ENCODE data around the gene SLC35G3.
"Not testable (repeated sequence)": the region's sequence is repeated elsewhere in the genome, so short reads cannot be mapped to it uniquely, and the experiment has no call there.

SLC35G3 gene

DNA sequence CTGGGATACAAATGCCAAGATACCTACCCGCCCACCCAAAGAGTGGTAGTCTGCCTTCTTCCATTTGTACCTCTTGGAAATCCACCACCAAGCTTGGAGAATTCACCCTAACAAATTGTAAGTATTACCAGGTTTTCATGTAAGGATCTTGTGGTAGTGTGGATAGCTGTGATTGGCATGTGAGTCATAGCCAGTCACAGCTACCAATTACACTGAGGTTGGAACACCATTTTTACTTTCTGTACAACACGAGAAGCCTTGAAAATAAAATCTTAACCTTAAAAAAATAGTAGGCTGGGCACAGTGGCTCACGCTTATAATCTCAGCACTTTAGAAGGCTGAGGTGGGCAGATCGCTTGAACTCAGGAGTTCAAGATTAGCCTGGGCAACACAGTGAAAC, 18.5 kb upstream of the SLC35G3 start:
- ATAC-seq: no peak
- no peak for TF ChIP-seq GLIS3 (CRISPR knock-in tag; IDR thresholded peaks at IDR 0.05)

- no peak for ATAC-seq
- no peak for TF ChIP-seq CSRNP3 (CRISPR knock-in tag; IDR thresholded peaks at IDR 0.05)
- TF ChIP-seq, protein P1, sequence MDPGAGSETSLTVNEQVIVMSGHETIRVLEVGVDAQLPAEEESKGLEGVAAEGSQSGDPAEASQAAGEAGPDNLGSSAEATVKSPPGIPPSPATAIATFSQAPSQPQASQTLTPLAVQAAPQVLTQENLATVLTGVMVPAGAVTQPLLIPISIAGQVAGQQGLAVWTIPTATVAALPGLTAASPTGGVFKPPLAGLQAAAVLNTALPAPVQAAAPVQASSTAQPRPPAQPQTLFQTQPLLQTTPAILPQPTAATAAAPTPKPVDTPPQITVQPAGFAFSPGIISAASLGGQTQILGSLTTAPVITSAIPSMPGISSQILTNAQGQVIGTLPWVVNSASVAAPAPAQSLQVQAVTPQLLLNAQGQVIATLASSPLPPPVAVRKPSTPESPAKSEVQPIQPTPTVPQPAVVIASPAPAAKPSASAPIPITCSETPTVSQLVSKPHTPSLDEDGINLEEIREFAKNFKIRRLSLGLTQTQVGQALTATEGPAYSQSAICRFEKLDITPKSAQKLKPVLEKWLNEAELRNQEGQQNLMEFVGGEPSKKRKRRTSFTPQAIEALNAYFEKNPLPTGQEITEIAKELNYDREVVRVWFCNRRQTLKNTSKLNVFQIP (CRISPR knock-in tag; IDR thresholded peaks at IDR 0.05; ENCODE audit: borderline replicate concordance, low read depth): no peak
- TF ChIP-seq, protein P2, sequence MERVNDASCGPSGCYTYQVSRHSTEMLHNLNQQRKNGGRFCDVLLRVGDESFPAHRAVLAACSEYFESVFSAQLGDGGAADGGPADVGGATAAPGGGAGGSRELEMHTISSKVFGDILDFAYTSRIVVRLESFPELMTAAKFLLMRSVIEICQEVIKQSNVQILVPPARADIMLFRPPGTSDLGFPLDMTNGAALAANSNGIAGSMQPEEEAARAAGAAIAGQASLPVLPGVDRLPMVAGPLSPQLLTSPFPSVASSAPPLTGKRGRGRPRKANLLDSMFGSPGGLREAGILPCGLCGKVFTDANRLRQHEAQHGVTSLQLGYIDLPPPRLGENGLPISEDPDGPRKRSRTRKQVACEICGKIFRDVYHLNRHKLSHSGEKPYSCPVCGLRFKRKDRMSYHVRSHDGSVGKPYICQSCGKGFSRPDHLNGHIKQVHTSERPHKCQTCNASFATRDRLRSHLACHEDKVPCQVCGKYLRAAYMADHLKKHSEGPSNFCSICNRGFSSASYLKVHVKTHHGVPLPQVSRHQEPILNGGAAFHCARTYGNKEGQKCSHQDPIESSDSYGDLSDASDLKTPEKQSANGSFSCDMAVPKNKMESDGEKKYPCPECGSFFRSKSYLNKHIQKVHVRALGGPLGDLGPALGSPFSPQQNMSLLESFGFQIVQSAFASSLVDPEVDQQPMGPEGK (CRISPR knock-in tag; IDR thresholded peaks at IDR 0.05; ENCODE audit: borderline replicate concordance): no peak
- TF ChIP-seq, protein P3, sequence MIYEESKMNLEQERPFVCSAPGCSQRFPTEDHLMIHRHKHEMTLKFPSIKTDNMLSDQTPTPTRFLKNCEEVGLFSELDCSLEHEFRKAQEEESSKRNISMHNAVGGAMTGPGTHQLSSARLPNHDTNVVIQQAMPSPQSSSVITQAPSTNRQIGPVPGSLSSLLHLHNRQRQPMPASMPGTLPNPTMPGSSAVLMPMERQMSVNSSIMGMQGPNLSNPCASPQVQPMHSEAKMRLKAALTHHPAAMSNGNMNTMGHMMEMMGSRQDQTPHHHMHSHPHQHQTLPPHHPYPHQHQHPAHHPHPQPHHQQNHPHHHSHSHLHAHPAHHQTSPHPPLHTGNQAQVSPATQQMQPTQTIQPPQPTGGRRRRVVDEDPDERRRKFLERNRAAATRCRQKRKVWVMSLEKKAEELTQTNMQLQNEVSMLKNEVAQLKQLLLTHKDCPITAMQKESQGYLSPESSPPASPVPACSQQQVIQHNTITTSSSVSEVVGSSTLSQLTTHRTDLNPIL (CRISPR knock-in tag; IDR thresholded peaks at IDR 0.05; ENCODE audit: low read depth): no peak
- no peak for TF ChIP-seq ZFP30 (CRISPR knock-in tag; IDR thresholded peaks at IDR 0.05)
- no peak for TF ChIP-seq ARNTL (CRISPR knock-in tag; IDR thresholded peaks at IDR 0.05; ENCODE audit: borderline replicate concordance, low read depth)
- TF ChIP-seq OSR1 (CRISPR knock-in tag; IDR thresholded peaks at IDR 0.05): no peak
- TF ChIP-seq ZNF70 (CRISPR knock-in tag; IDR thresholded peaks at IDR 0.05): no peak
- TF ChIP-seq TOX (CRISPR knock-in tag; IDR thresholded peaks at IDR 0.05; ENCODE audit: borderline replicate concordance): no peak
- TF ChIP-seq ZFP3 (CRISPR knock-in tag; IDR thresholded peaks at IDR 0.05): no peak
- TF ChIP-seq ESRRG (CRISPR knock-in tag; IDR thresholded peaks at IDR 0.05): no peak
- no peak for TF ChIP-seq RARB (CRISPR knock-in tag; IDR thresholded peaks at IDR 0.05)
Observed at GRCh38 chr17:35210741-35211140, 16.5 kb upstream of the SLC35G3 start.

- ATAC-seq: not testable (repeated sequence)
Observed at GRCh38 chr17:35202582-35202981, 8.4 kb upstream of the SLC35G3 start.

DNA sequence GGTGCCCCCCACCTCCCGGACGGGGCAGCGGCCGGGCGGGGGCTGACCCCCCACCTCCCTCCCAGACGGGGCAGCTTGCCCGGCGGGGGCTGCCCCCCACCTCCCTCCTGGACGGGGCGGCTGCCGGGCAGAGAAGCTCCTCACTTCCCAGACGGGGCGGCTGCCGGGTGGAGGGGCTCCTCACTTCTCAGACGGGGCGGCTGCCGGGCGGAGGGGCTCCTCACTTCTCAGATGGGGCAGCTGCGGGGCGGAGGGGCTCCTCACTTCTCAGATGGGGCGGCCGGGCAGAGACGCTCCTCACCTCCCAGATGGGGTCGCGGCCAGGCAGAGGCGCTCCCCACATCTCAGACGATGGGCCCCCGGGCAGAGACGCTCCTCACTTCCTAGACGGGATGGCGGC, 869 bp upstream of the SLC35G3 start:
- not testable (repeated sequence) for ATAC-seq

DNA sequence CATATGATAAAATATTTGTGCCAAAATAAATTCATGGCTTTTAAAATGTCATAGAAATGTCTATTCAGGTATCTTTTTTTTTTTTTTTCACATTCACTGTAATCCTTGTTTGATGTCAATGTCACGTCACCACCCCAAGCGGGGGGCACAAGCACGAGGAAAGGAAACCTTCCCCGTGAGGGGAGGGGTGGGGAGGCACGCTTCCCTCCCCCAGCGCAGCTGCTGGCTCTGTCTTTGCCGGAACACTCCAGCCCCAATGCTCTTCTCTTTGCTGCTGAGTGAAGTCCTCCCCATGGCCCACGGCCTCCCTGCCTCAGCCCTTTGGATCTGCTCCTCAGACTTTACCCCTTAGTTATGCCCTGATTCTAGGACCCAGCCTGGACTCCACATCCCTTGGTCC, 1.5 kb downstream of the SLC35G3 start:
- TF ChIP-seq ZNF70 (CRISPR knock-in tag; IDR thresholded peaks at IDR 0.05): no peak
- no peak for ATAC-seq

DNA sequence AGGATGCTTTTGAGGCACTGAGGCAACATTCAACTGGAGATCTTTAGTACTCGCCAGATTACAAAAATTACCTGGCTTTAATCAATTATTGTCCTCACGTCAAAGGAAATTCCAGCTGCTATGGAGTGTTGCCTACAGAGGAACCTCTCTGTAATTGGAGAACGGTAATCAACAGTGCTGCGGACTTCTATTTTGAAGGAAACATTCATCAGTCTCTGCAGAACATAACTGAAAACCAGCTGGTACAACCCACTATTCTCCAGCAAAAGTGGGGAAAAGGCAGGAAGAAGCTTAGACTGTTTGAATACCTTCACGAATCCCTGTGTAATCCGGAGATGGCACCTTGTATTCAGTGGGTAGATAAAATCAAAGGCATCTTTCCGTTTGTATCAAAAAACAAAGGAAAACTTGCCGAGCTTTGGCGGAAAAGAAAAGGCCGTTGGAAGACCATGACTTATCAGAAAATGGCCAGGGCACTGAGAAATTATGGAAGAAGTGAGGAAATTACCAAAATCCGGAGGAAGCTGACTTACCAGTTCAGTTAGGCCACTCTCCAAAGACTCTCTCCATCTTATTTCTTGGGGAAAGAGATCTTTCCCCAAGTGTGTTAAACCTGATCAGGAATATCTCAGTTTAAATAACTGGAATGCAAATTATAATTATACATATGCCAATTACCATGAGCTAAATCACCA, 3.0 kb downstream of the SLC35G3 start:
- ATAC-seq: no peak
- no peak for TF ChIP-seq ARNTL (CRISPR knock-in tag; IDR thresholded peaks at IDR 0.05; ENCODE audit: borderline replicate concordance, low read depth)
- TF ChIP-seq, protein P2 (CRISPR knock-in tag; IDR thresholded peaks at IDR 0.05; ENCODE audit: borderline replicate concordance): no peak
- TF ChIP-seq ISL1 (CRISPR knock-in tag; IDR thresholded peaks at IDR 0.05): no peak
- TF ChIP-seq TCF4 (CRISPR knock-in tag; IDR thresholded peaks at IDR 0.05; ENCODE audit: borderline replicate concordance): no peak
- TF ChIP-seq ZFP30 (CRISPR knock-in tag; IDR thresholded peaks at IDR 0.05): no peak
- no peak for TF ChIP-seq ZNF8 (CRISPR knock-in tag; IDR thresholded peaks at IDR 0.05)
- TF ChIP-seq TOX (CRISPR knock-in tag; IDR thresholded peaks at IDR 0.05; ENCODE audit: borderline replicate concordance): no peak
- TF ChIP-seq ESRRG (CRISPR knock-in tag; IDR thresholded peaks at IDR 0.05): no peak
- no peak for TF ChIP-seq BACH2 (CRISPR knock-in tag; IDR thresholded peaks at IDR 0.05; ENCODE audit: borderline replicate concordance)
- TF ChIP-seq, protein P4, sequence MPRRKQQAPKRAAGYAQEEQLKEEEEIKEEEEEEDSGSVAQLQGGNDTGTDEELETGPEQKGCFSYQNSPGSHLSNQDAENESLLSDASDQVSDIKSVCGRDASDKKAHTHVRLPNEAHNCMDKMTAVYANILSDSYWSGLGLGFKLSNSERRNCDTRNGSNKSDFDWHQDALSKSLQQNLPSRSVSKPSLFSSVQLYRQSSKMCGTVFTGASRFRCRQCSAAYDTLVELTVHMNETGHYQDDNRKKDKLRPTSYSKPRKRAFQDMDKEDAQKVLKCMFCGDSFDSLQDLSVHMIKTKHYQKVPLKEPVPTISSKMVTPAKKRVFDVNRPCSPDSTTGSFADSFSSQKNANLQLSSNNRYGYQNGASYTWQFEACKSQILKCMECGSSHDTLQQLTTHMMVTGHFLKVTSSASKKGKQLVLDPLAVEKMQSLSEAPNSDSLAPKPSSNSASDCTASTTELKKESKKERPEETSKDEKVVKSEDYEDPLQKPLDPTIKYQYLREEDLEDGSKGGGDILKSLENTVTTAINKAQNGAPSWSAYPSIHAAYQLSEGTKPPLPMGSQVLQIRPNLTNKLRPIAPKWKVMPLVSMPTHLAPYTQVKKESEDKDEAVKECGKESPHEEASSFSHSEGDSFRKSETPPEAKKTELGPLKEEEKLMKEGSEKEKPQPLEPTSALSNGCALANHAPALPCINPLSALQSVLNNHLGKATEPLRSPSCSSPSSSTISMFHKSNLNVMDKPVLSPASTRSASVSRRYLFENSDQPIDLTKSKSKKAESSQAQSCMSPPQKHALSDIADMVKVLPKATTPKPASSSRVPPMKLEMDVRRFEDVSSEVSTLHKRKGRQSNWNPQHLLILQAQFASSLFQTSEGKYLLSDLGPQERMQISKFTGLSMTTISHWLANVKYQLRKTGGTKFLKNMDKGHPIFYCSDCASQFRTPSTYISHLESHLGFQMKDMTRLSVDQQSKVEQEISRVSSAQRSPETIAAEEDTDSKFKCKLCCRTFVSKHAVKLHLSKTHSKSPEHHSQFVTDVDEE (CRISPR knock-in tag; IDR thresholded peaks at IDR 0.05): no peak
- TF ChIP-seq GLIS3 (CRISPR knock-in tag; IDR thresholded peaks at IDR 0.05): no peak
- TF ChIP-seq, protein P3 (CRISPR knock-in tag; IDR thresholded peaks at IDR 0.05; ENCODE audit: low read depth): no peak
- no peak for TF ChIP-seq SNAI2 (CRISPR knock-in tag; IDR thresholded peaks at IDR 0.05)
